HepG2 (cell line): ENCODE data around the gene TRPC4AP. TPM values are rescaled to one million over a fixed set of nuclear protein-coding genes. Genes with fewer than 3 reads are reported as not detected.
A peak's percentile ranks its signal among the peaks of the same experiment; 100 is the strongest.

Source experiments
- ATAC-seq: fragments of 200-7000 bp; cut with Tn5 transposase; 3 replicates; pipeline ENCODE4 v1.9.1; 2020; ENCODE audit warnings: mild to moderate bottlenecking, moderate library complexity
- BruUV-seq: library from RNA; stranded (reverse); fragments of 400-500 nt; replicated peaks from 2 replicates; lab custom pipeline; 2021; lab: Mats Ljungman, UMichigan
- CTCF ChIA-PET: fragments of 300-600 bp; formaldehyde crosslinking; extraction: SDS; loops from one replicate; lab custom pipeline; 2021; ENCODE audit warnings: low total read pairs, inconsistent platforms, low intra/inter-chr PET ratio; lab: Yijun Ruan, JAX
- POLR2A ChIA-PET: fragments of 350-600 bp; sonication (Branson Sonifier 250); formaldehyde crosslinking; loops from one replicate; lab custom pipeline; 2020; ENCODE audit warnings: antibody characterized with exemption, inconsistent platforms; lab: Yijun Ruan, JAX
- DNase-seq: peaks from one replicate; pipeline ENCODE4 v3.0.0-alpha.2; 2015; ENCODE audit warnings: low spot score
- FAIRE-seq: peaks from 3 replicates; lab custom pipeline; 2011; peaks lifted over from hg19 to GRCh38; lab: Jason Lieb, UNC
- H2AFZ ChIP-seq: one replicate; pipeline ENCODE4 v1.6.1; 2011; ENCODE audit warnings: low read length, inconsistent platforms
- H3K27ac ChIP-seq: fragments of 300-600 bp; 3 replicates; pipeline ENCODE4 v1.8.0; 2011; ENCODE audit warnings: mixed run types, mild to moderate bottlenecking, mixed read lengths, low read length, inconsistent platforms; ENCODE audit not compliant: insufficient read depth; ENCODE audit errors: extremely low read length
- H3K27me3 ChIP-seq, 2 experiments: fragments of 200-600 bp in 1 of 2; 2 replicates in 1 of 2; 3 replicates in 1 of 2; pipeline versions ENCODE4 v1.6.0 to v1.8.0; 2011; ENCODE audit warnings: low read length in 2 of 2, mild to moderate bottlenecking in 2 of 2, moderate library complexity in 2 of 2, inconsistent platforms in 1 of 2; ENCODE audit not compliant: insufficient read depth in 2 of 2, control insufficient read depth in 1 of 2
- H3K36me3 ChIP-seq, 2 experiments: fragments of 200-600 bp in 1 of 2; replicated peaks in 1 of 2; 2 replicates in 1 of 2; 3 replicates in 1 of 2; pipeline versions ENCODE4 v1.5.1 to v1.8.0; 2011; ENCODE audit warnings: low read length in 2 of 2, inconsistent platforms in 1 of 2; ENCODE audit not compliant: insufficient read depth in 2 of 2, control insufficient read depth in 1 of 2
- H3K4me1 ChIP-seq: 2 replicates; pipeline ENCODE4 v1.5.1; 2012; ENCODE audit warnings: low read length, inconsistent platforms; ENCODE audit not compliant: insufficient read depth
- H3K4me2 ChIP-seq: 2 replicates; pipeline ENCODE4 v1.6.0; 2011; ENCODE audit warnings: low read depth, low read length, inconsistent platforms
- H3K4me3 ChIP-seq, 3 experiments: fragments of 200-600 bp in 1 of 3; sonication (generic), shearing (Covaris generic) in 1 of 3; replicated peaks in 1 of 3; 2 replicates each; pipeline ENCODE4 v1.5.1; 2011 to 2016; ENCODE audit warnings: low read length in 3 of 3, inconsistent platforms in 2 of 3, low read depth in 2 of 3, mild to moderate bottlenecking in 2 of 3, control low read depth in 1 of 3, mixed read lengths in 1 of 3; ENCODE audit not compliant: insufficient read depth in 1 of 3
- H3K79me2 ChIP-seq: one replicate; pipeline ENCODE4 v1.6.1; 2011; ENCODE audit warnings: low read length, inconsistent platforms; ENCODE audit not compliant: insufficient read depth
- H3K9ac ChIP-seq: 2 replicates; pipeline ENCODE4 v1.6.0; 2011; ENCODE audit warnings: mild to moderate bottlenecking, low read depth, low read length, inconsistent platforms; ENCODE audit not compliant: insufficient read depth
- H3K9me3 ChIP-seq: 2 replicates; pipeline ENCODE4 v1.5.1; 2012; ENCODE audit warnings: mild to moderate bottlenecking, low read length
- H4K20me1 ChIP-seq: 2 replicates; pipeline ENCODE4 v1.6.0; 2011; ENCODE audit warnings: inconsistent platforms, mild to moderate bottlenecking, low read length, moderate library complexity; ENCODE audit not compliant: insufficient read depth
- CHCHD3 ChIP-seq: sonication (generic); formaldehyde crosslinking; IDR thresholded peaks from 2 replicates; pipeline ENCODE4 v1.8.0; 2022; ENCODE audit warnings: mild to moderate bottlenecking, missing genetic modification reagents, moderate library complexity
- GRHL1 ChIP-seq: sonication (generic); formaldehyde crosslinking; conservative IDR thresholded peaks from 2 replicates; pipeline ENCODE4 v1.8.0; 2022; ENCODE audit warnings: missing genetic modification reagents
- JUNB ChIP-seq: sonication (generic); formaldehyde crosslinking; IDR thresholded peaks from 2 replicates; pipeline ENCODE4 v1.8.0; 2022; ENCODE audit warnings: missing genetic modification reagents, mild to moderate bottlenecking, borderline replicate concordance
- MEIS1 ChIP-seq: sonication (generic); formaldehyde crosslinking; IDR thresholded peaks from 2 replicates; pipeline ENCODE4 v1.9.0; 2021; ENCODE audit warnings: mild to moderate bottlenecking, missing genetic modification reagents, moderate library complexity, borderline replicate concordance
- PAWR ChIP-seq: sonication (generic); formaldehyde crosslinking; IDR thresholded peaks from 2 replicates; pipeline ENCODE4 v1.4.0; 2020; ENCODE audit warnings: missing genetic modification reagents, mild to moderate bottlenecking, borderline replicate concordance
- PRDM10 ChIP-seq: sonication (generic); formaldehyde crosslinking; IDR thresholded peaks from 2 replicates; pipeline ENCODE4 v1.4.0; 2020; ENCODE audit warnings: low read depth, missing genetic modification reagents
- REL ChIP-seq: sonication (generic); formaldehyde crosslinking; conservative IDR thresholded peaks from 2 replicates; pipeline ENCODE4 v1.8.0; 2022; ENCODE audit warnings: mild to moderate bottlenecking, missing genetic modification reagents, moderate library complexity
- RXRA ChIP-seq: sonication (generic); formaldehyde crosslinking; IDR thresholded peaks from 2 replicates; pipeline ENCODE4 v1.5.1; 2020; ENCODE audit warnings: missing genetic modification reagents
- SKI ChIP-seq: fragments of 450-650 bp; IDR thresholded peaks from one replicate; pipeline ENCODE4 v1.6.1; 2018; ENCODE audit warnings: mild to moderate bottlenecking; ENCODE audit not compliant: partially characterized antibody
- ZBTB46 ChIP-seq: sonication (generic); formaldehyde crosslinking; IDR thresholded peaks from 2 replicates; pipeline ENCODE4 v1.4.0; 2020; ENCODE audit warnings: mild to moderate bottlenecking, missing genetic modification reagents, borderline replicate concordance
- ZFP36L2 ChIP-seq: sonication (generic); formaldehyde crosslinking; IDR thresholded peaks from 2 replicates; pipeline ENCODE4 v1.4.0; 2020; ENCODE audit warnings: missing genetic modification reagents
- ZNF3 ChIP-seq: IDR thresholded peaks from 2 replicates; pipeline ENCODE4 v1.7.0; 2017; ENCODE audit warnings: inconsistent platforms
- ZNF326 ChIP-seq: sonication (generic); formaldehyde crosslinking; IDR thresholded peaks from 2 replicates; pipeline ENCODE4 v1.4.0; 2020; ENCODE audit warnings: missing genetic modification reagents, borderline replicate concordance
- ZNF329 ChIP-seq: sonication (generic); formaldehyde crosslinking; IDR thresholded peaks from 2 replicates; pipeline ENCODE4 v1.9.0; 2021; ENCODE audit warnings: low read depth, mild to moderate bottlenecking, missing genetic modification reagents
- ZNF780A ChIP-seq: sonication (generic); formaldehyde crosslinking; IDR thresholded peaks from 2 replicates; pipeline ENCODE4 v1.8.0; 2022; ENCODE audit warnings: mild to moderate bottlenecking, missing genetic modification reagents, moderate library complexity
- WGBS: methylation state at CpG from one replicate; pipeline ENCODE4 v1.1.6; 2017; ENCODE audit warnings: low lambda C conversion rate; 5-methylcytosine and 5-hydroxymethylcytosine counted together
- in situ Hi-C: cut with HindIII; loops from 2 replicates; pipeline ENCODE4 v1.10.0; 2017; ENCODE audit warnings: low pct_unique_long_range_greater_than_20kb; ENCODE audit not compliant: extremely low pct_ligation_motif_present
- intact Hi-C: fragments of 100-400 bp; cut with micrococcal nuclease; formaldehyde crosslinking; loops from one replicate; pipeline ENCODE4 v1.10.0; 2022; ENCODE audit not compliant: unreplicated experiment
- polyA plus RNA-seq, 8 experiments: library from polyadenylated mRNA; depleted of rRNA in 3 of 8; stranded (reverse) in 7 of 8; unstranded in 1 of 8; fragments of >200 nt; fragmentation: Illumina TruSeq in 4 of 8; extraction: Trizol in 4 of 8; gene quantifications; 2 replicates each; pipeline versions ENCODE4 v1.2.1 to v1.2.3, GENCODE V29; 2011 to 2016; ENCODE audit warnings: low read depth in 4 of 8, missing spikeins in 1 of 8, mixed read lengths in 1 of 8; ENCODE audit not compliant: insufficient read depth in 1 of 8
- total RNA-seq, 5 experiments: library from RNA; depleted of rRNA; stranded (reverse); fragments of >200 nt; fragmentation: Illumina TruSeq; extraction: Trizol; gene quantifications; 2 replicates each; pipeline ENCODE4 v1.2.3, GENCODE V29; 2016; ENCODE audit warnings: low read depth in 1 of 5

TRPC4AP gene
- total and polyA plus RNA-seq, 2 of the 13 experiments (the other 11 are each of a cell fraction or from before 2014, with no cell fraction given): 136 to 137 TPM

DNA sequence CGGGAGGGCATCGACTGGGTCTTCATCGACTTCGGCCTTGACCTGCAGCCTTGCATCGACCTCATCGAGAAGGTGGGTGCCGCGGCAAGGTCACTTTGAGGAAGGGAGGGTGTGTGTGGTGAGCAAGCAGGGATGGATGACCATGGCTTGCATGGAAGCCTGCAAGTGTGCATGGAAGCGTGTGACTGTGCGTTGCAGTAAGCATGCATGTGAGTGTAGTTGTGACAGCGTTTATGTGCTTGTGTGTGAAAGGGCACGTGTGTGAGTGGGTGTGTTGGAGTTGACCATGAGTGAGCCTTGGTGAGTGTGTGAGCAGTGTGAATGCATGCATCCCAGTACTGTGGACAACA is 104.4 kb downstream of the TRPC4AP start (continued):
- TF ChIP-seq PRDM10 (CRISPR knock-in tag) (no peak), ZNF326 (peak; percentile 96), ZBTB46 (CRISPR knock-in tag) (no peak), ZNF329 (CRISPR knock-in tag) (no peak)

- BruUV-seq: no TSS peak
- CTCF ChIA-PET: no interaction called here
- TF ChIP-seq GRHL1 (CRISPR knock-in tag) (no peak), RXRA (CRISPR knock-in tag) (peak; percentile 85), ZNF780A (0 out of 2 replicates have a peak, but pooled peaks have one; percentile 10), CHCHD3 (CRISPR knock-in tag) (0 out of 2 replicates have a peak, but pooled peaks have one; percentile 82), MEIS1 (CRISPR knock-in tag) (0 out of 2 replicates have a peak, but pooled peaks have one; percentile 28), JUNB (peak; percentile 23; the same call in 1 of the 2 replicates), ZFP36L2 (CRISPR knock-in tag) (no peak), PAWR (CRISPR knock-in tag) (no peak), REL (0 out of 2 replicates have a peak, but pooled peaks have one; percentile 19), ZNF3 (CRISPR knock-in tag) (no peak), SKI (peak; percentile 57)
Measured at GRCh38 chr20:34987288-34988190, 105.1 kb downstream of the TRPC4AP start.

More at GRCh38 chr20:34987288-34988190, 105.1 kb downstream of the TRPC4AP start:
- peak; percentile 8 for ATAC-seq
- Histone ChIP-seq H3K79me2 (no peaks in the 10 kb centered on the region), H3K9ac (no peak overlapping the region), H3K4me1 (peaks cover 13% of the 10 kb centered on the region), H3K4me2 (peak overlapping the region; percentile 32), H3K36me3 (no peaks in the 10 kb centered on the region), H3K9me3 (no peaks in the 10 kb centered on the region), H3K27ac (no peak overlapping the region), H4K20me1 (no peaks in the 10 kb centered on the region), H3K27me3 (peaks cover 28 to 43% of the 10 kb centered on the region in 2 experiments), H3K4me3 (no peak overlapping the region), H2AFZ (no peak overlapping the region)
- FAIRE-seq: no peak
- in situ Hi-C loops: no loop called here
- intact Hi-C loops: no loop called here
- 28% methylated on average over 15 of the region's 15 CpGs for WGBS
- POLR2A ChIA-PET: no interaction called here
- DNase-seq: no peak
